ENCODE results near the gene ABHD11. TPM values are rescaled to one million over a fixed set of nuclear protein-coding genes. Genes with fewer than 3 reads are reported as not detected.

ABHD11 gene
- total and polyA plus RNA-seq, 9 of the 15 experiments (the other 6 are each of a cell fraction or from before 2014, with no cell fraction given), result 7.7 to 44.2 (median 18.9) TPM

DNA sequence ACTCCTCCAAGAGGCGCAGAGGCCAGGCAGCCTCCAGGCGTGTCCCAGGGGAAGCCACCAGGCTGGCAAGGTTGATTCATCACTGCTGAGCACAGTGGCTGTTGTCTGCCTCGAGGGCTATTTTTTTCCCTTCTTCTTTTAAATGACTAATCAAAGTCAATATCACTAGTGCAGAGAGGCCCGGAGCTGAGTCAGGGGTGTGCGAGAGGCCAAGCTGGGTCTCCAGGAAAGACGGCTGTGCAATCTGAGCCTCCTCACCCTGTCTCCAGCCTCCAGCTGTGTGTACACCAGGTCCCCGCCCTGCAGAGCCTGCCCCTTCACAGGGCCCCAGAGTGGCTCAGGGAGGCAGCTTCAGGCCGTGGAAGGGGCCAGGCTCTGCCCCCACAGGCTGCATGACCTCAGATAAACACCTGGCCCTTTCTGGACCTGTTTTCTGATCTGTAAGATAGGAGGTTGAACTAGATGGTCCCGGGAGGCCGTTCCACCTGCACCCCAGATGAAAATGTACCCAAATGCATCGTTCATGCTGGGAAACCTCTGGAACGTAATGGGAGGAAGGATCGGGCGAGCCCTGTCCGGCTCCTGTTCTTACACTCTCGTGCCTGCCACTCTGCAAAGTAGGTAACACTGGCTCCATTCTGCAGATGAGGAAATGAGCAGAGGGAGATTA, 22.8 kb downstream of the ABHD11 start (continued):
- no peak; the same call in 1 of the 2 replicates for TF ChIP-seq NR4A1 (CRISPR knock-in tag; IDR thresholded peaks at IDR 0.05)
- TF ChIP-seq NR4A1 (tag; IDR thresholded peaks at IDR 0.05), result peak; percentile 48; the same call in 1 of the 2 replicates
- 0 out of 2 replicates have a peak, but pooled peaks have one; percentile 61 for TF ChIP-seq ZNF347 (CRISPR knock-in tag; IDR thresholded peaks at IDR 0.05; ENCODE audit: low read depth)
- peak; percentile 74 for TF ChIP-seq MAFK (IDR thresholded peaks at IDR 0.05; ENCODE audit: low read length)
- peak; percentile 91; the same call in 1 of the 2 replicates for TF ChIP-seq DMBX1 (CRISPR knock-in tag; IDR thresholded peaks at IDR 0.05; ENCODE audit: borderline replicate concordance)
- no peak for TF ChIP-seq SREBF1 (IDR thresholded peaks at IDR 0.05; ENCODE audit: borderline replicate concordance, low read depth, low read length)
- no peak for TF ChIP-seq JUNB (CRISPR knock-in tag; conservative IDR thresholded peaks at IDR 0.05)
- peak; percentile 74 for TF ChIP-seq FOXM1 (IDR thresholded peaks at IDR 0.05; ENCODE audit: low read depth)
- TF ChIP-seq FOXM1 (CRISPR knock-in tag; IDR thresholded peaks at IDR 0.05; ENCODE audit: low read depth), result no peak
- TF ChIP-seq, protein P1, sequence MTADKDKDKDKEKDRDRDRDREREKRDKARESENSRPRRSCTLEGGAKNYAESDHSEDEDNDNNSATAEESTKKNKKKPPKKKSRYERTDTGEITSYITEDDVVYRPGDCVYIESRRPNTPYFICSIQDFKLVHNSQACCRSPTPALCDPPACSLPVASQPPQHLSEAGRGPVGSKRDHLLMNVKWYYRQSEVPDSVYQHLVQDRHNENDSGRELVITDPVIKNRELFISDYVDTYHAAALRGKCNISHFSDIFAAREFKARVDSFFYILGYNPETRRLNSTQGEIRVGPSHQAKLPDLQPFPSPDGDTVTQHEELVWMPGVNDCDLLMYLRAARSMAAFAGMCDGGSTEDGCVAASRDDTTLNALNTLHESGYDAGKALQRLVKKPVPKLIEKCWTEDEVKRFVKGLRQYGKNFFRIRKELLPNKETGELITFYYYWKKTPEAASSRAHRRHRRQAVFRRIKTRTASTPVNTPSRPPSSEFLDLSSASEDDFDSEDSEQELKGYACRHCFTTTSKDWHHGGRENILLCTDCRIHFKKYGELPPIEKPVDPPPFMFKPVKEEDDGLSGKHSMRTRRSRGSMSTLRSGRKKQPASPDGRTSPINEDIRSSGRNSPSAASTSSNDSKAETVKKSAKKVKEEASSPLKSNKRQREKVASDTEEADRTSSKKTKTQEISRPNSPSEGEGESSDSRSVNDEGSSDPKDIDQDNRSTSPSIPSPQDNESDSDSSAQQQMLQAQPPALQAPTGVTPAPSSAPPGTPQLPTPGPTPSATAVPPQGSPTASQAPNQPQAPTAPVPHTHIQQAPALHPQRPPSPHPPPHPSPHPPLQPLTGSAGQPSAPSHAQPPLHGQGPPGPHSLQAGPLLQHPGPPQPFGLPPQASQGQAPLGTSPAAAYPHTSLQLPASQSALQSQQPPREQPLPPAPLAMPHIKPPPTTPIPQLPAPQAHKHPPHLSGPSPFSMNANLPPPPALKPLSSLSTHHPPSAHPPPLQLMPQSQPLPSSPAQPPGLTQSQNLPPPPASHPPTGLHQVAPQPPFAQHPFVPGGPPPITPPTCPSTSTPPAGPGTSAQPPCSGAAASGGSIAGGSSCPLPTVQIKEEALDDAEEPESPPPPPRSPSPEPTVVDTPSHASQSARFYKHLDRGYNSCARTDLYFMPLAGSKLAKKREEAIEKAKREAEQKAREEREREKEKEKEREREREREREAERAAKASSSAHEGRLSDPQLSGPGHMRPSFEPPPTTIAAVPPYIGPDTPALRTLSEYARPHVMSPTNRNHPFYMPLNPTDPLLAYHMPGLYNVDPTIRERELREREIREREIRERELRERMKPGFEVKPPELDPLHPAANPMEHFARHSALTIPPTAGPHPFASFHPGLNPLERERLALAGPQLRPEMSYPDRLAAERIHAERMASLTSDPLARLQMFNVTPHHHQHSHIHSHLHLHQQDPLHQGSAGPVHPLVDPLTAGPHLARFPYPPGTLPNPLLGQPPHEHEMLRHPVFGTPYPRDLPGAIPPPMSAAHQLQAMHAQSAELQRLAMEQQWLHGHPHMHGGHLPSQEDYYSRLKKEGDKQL (CRISPR knock-in tag; IDR thresholded peaks at IDR 0.05; ENCODE audit: borderline replicate concordance), result no peak
- no peak for TF ChIP-seq HMGXB4 (CRISPR knock-in tag; IDR thresholded peaks at IDR 0.05)
- TF ChIP-seq JUN (IDR thresholded peaks at IDR 0.05; ENCODE audit: borderline replicate concordance, low read depth, low read length), result peak; percentile 90
- no peak for TF ChIP-seq JUN (CRISPR knock-in tag; IDR thresholded peaks at IDR 0.05; ENCODE audit: borderline replicate concordance)
- TF ChIP-seq ZFP1 (CRISPR knock-in tag; IDR thresholded peaks at IDR 0.05), result no peak
- peak; percentile 79 for TF ChIP-seq RNF2 (IDR thresholded peaks at IDR 0.05)
- peak; percentile 83; the same call in 1 of the 2 replicates for TF ChIP-seq NCOA1 (IDR thresholded peaks at IDR 0.05; ENCODE audit: low read depth)
- TF ChIP-seq ETV1 (tag; conservative IDR thresholded peaks at IDR 0.05; ENCODE audit: low read depth), result 0 out of 2 replicates have a peak, but pooled peaks have one; percentile 7
- TF ChIP-seq RHOXF2B (CRISPR knock-in tag; conservative IDR thresholded peaks at IDR 0.05), result no peak
- 0 out of 2 replicates have a peak, but pooled peaks have one; percentile 3 for TF ChIP-seq ZHX1 (conservative IDR thresholded peaks at IDR 0.05; ENCODE audit: low read length)

Data from K562 (cell line).